GM10847 (cell line): Measurements from ENCODE around the gene MCM3.

ENCODE experiments used
- POLR2A ChIP-seq: IDR thresholded peaks from 2 replicates; pipeline ENCODE4 v1.6.1; 2011; ENCODE audit not compliant: insufficient read length; ENCODE audit errors: extremely low read depth

Gene MCM3

GRCh38 chr6:52306972-52307870 is 22.7 kb upstream of the MCM3 start:
- TF ChIP-seq POLR2A, result no peak

- TF ChIP-seq POLR2A, result no peak
These were observed 21.6 kb upstream of the MCM3 start for GRCh38 chr6:52305948-52306767.

GRCh38 chr6:52305411-52305810 is 20.9 kb upstream of the MCM3 start:
- no peak for TF ChIP-seq POLR2A

- TF ChIP-seq POLR2A, result no peak
These were observed 20.4 kb upstream of the MCM3 start for GRCh38 chr6:52304983-52305390.

GRCh38 chr6:52303178-52303577 is 18.6 kb upstream of the MCM3 start:
- no peak for TF ChIP-seq POLR2A

- no peak for TF ChIP-seq POLR2A
These were observed 16.8 kb upstream of the MCM3 start for GRCh38 chr6:52301326-52301725.

GRCh38 chr6:52300489-52300931 is 16.0 kb upstream of the MCM3 start:
- no peak for TF ChIP-seq POLR2A

- no peak for TF ChIP-seq POLR2A
These were observed 15.1 kb upstream of the MCM3 start for GRCh38 chr6:52299653-52300052.

- TF ChIP-seq POLR2A, result no peak
These were observed 12.9 kb upstream of the MCM3 start for GRCh38 chr6:52297433-52297832.

- no peak for TF ChIP-seq POLR2A
These were observed 8.5 kb upstream of the MCM3 start for GRCh38 chr6:52293067-52293466.

GRCh38 chr6:52288841-52289240 is 4.3 kb upstream of the MCM3 start:
- TF ChIP-seq POLR2A, result no peak

- no peak for TF ChIP-seq POLR2A
These were observed 3.7 kb upstream of the MCM3 start for GRCh38 chr6:52288216-52288615.

- no peak for TF ChIP-seq POLR2A
These were observed 2.4 kb upstream of the MCM3 start for GRCh38 chr6:52286798-52287432.

GRCh38 chr6:52285177-52286068 is 881 bp upstream of the MCM3 start:
- no peak for TF ChIP-seq POLR2A

GRCh38 chr6:52284131-52284459 is 447 bp downstream of the MCM3 start:
- no peak for TF ChIP-seq POLR2A

GRCh38 chr6:52283111-52283510 is 1.4 kb downstream of the MCM3 start:
- TF ChIP-seq POLR2A, result no peak
